GM13976 (cell line): ENCODE data around the gene STN1.

Experiments
- DNase-seq: peaks from one replicate; pipeline ENCODE4 v3.0.0; 2012; ENCODE audit warnings: low spot score
- CTCF ChIP-seq: IDR thresholded peaks from 2 replicates; pipeline ENCODE4 v1.5.1; 2012; ENCODE audit warnings: borderline replicate concordance, mild to moderate bottlenecking; ENCODE audit not compliant: insufficient read depth; ENCODE audit errors: extremely low read depth, missing control alignments, control extremely low read depth
- in situ Hi-C: fragments of 300-500 bp; cut with MboI; formaldehyde crosslinking; loops from one replicate; pipeline ENCODE4 v1.12.0; 2022; ENCODE audit warnings: low sequenced_read_pairs, mixed read lengths, inconsistent platforms; ENCODE audit not compliant: unreplicated experiment

Gene STN1

GRCh38 chr10:103922659-103923058, 4.7 kb upstream of the STN1 start:
- no peak for TF ChIP-seq CTCF
- in situ Hi-C loops = no loop called here
- DNase-seq = no peak

GRCh38 chr10:103921750-103922195, 3.8 kb upstream of the STN1 start:
- in situ Hi-C loops = no loop called here
- TF ChIP-seq CTCF = peak; percentile 26
- DNase-seq = peak; percentile 52

GRCh38 chr10:103921248-103921647, 3.3 kb upstream of the STN1 start:
- TF ChIP-seq CTCF = no peak
- DNase-seq = no peak
- in situ Hi-C loops = no loop called here

GRCh38 chr10:103919648-103920025, 1.7 kb upstream of the STN1 start:
- in situ Hi-C loops = no loop called here
- DNase-seq = no peak
- TF ChIP-seq CTCF = no peak

- in situ Hi-C loops = no loop called here
- DNase-seq = no peak
- no peak for TF ChIP-seq CTCF
Measured at GRCh38 chr10:103917302-103918052, 507 bp downstream of the STN1 start.

GRCh38 chr10:103916876-103917275, 1.1 kb downstream of the STN1 start:
- in situ Hi-C loops = no loop called here
- DNase-seq = no peak
- no peak for TF ChIP-seq CTCF

GRCh38 chr10:103916254-103916653, 1.7 kb downstream of the STN1 start:
- in situ Hi-C loops = no loop called here
- TF ChIP-seq CTCF = no peak
- DNase-seq = no peak
